HG03097 (cell line): ENCODE measurements around the gene DENND11.
"Not testable (repeated sequence)": the region's sequence is repeated elsewhere in the genome, so short reads cannot be mapped to it uniquely, and the experiment has no call there.

Experiments used
- ATAC-seq: cut with Tn5 transposase; IDR thresholded peaks from one replicate; pipeline ENCODE4 v1.9.1; 2021; ENCODE audit not compliant: unreplicated experiment, low FRiP score

Gene DENND11

GRCh38 chr7:141708351-141708750 is 6.4 kb upstream of the DENND11 start, which contains the start of gene WEE2:
WEE2 (plus strand) TSS chr7:141708353; CDS start chr7:141708759, 406 bp downstream.
- no peak for ATAC-seq

DNA sequence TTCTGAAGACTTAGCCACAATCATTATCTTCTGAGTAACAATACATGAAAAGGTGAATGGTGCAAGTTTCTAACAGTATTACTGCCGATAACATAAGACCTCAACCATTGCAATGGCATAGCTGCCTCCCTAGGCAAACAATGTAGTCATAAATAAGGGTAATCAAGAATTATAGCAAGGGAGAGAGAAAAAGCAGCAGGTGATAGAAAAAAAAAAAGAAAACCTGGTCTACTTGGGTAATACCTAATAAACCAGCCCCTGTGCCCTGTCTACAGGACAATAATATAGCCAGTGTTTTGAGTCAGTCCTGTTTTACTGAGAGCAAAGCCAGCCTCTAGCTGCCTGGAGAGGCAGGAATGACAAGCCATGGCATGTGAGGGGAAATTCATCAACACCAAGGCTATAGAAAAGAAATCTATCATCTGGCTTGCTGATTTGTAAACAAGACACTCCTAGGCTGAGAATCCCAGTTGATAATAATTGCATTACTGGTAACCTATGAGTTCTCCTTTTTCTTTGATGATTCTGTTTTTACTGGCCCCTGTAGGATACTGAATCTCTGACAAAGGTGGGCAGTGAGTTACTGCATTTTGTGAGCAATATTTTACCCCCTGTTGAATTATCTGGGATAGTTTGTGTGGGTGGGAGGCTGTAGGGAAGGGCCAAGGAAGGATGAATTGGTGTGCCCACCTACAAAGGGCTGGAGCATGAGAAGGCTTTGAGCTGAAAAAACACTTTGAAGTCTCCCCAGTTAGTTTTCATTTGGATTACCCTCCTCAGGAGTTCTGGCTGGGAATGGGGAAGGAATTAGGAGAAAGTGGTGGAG is 4.5 kb upstream of the DENND11 start:
- no peak for ATAC-seq

- no peak for ATAC-seq
These were observed 2.8 kb upstream of the DENND11 start for GRCh38 chr7:141704741-141705140.

GRCh38 chr7:141704112-141704511 is 2.1 kb upstream of the DENND11 start:
- no peak for ATAC-seq

- no peak for ATAC-seq
These were observed 926 bp upstream of the DENND11 start for GRCh38 chr7:141702892-141703291.

- ATAC-seq: peak; percentile 82
These were observed 398 bp downstream of the DENND11 start for GRCh38 chr7:141701489-141702046.

- no peak for ATAC-seq
These were observed 1.1 kb downstream of the DENND11 start for GRCh38 chr7:141700848-141701371.

GRCh38 chr7:141700296-141700847 is 1.6 kb downstream of the DENND11 start:
- ATAC-seq: no peak

- no peak for ATAC-seq
These were observed 2.1 kb downstream of the DENND11 start for GRCh38 chr7:141699860-141700259.

GRCh38 chr7:141698247-141699015 is 3.5 kb downstream of the DENND11 start:
- no peak for ATAC-seq

DNA sequence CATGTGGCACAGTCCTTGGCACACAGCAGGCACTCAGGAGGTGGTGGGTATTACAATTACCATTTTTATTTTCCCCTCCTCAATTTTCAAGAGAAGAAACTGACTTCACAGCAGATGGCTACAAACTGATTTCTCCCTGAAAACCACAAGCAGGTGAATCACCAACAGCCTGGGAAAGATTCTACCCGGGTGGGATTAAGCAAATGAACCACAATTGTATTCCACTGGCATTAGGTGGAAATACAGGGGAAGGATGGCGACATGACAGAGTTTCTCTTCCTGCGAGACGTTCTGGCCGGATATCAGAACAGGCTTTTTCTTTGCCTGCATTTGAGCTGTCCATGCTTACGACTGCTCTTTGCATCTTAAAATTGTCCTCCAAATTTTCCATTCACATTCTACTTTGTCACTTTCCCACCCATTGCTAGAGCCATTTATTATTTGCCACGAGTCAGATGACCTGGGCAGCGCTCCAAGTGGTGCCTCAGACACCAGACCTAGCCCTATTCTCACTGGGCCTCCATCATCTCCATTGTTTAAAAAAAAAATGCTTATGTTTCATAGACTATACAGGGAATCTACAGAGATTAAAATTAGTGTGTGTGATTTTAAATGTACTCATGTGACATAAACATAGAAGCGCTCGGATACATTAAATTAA is 4.6 kb downstream of the DENND11 start:
- ATAC-seq: no peak

- ATAC-seq: no peak
These were observed 5.6 kb downstream of the DENND11 start for GRCh38 chr7:141696348-141696747.

- ATAC-seq: no peak
These were observed 6.1 kb downstream of the DENND11 start for GRCh38 chr7:141695803-141696289.

DNA sequence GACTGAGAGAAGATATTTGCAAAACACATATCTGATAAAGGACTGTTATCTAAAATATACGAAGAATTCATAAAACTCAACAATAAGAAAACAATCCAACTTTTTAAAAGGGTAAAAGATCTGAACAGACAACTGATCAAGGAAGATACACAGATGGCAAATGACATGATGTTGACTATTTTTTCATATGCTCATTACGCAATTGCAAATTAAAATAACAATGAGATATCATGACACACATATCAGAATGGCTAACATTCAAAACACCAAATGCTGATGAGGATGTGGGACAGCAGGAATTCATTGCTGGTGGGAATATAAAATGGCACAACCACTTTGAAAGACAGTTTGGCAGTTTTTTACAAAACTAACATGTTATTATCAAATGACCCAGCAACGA is 8.9 kb downstream of the DENND11 start:
- no peak for ATAC-seq

- ATAC-seq: no peak
These were observed 10.0 kb downstream of the DENND11 start for GRCh38 chr7:141691961-141692360.

- no peak for ATAC-seq
These were observed 10.4 kb downstream of the DENND11 start for GRCh38 chr7:141691540-141691939.

DNA sequence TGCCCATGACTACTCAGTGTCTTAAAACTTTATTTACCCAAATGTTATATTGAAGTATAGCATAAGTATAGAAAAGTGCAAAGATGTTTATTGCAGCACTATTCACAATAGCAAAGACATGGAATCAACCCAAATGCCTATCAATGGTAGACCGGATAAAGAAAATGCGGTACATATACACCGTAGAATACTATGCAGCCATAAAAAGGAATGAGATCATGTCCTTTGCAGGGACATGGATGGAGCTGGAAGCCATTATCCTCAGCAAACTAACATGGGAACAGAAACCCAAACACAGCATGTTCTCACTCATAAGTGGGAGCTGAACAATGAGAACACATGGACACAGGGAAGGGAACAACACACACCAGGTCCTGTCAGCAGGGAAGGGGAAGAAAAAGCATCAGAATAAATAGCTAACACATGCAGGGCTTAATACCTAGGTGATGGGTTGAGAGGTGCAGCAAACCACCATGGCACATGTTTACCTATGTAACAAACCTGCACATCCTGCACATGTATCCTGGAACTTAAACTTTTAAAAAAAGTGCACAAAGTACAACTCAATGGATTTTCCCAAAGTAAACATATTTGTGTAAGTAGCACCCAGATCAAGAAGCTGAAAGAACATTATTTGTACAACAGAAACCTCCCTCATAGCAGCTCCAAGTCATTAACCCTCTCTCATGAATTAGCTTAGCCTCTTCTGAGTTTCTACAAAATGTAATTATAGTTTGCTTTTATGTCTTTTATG is 12.7 kb downstream of the DENND11 start:
- ATAC-seq: not testable (repeated sequence)

- no peak for ATAC-seq
These were observed 13.9 kb downstream of the DENND11 start for GRCh38 chr7:141688043-141688442.

GRCh38 chr7:141686670-141687069 is 15.3 kb downstream of the DENND11 start:
- no peak for ATAC-seq
